ENCODE measurements around the gene RAB4B.

- TF ChIP-seq POLR2A (IDR thresholded peaks at IDR 0.05): no peak
- TF ChIP-seq CTCF (IDR thresholded peaks at IDR 0.05): no peak
Observed at GRCh38 chr19:40781140-40781539, 3.1 kb downstream of the RAB4B start.

All from adrenal gland (tissue), 5 donors.